Adipose tissue (tissue), 3 donors: Measurements from ENCODE around the gene KDM4C. TPM values are rescaled to one million over a fixed set of nuclear protein-coding genes. Genes with fewer than 3 reads are reported as not detected.

Experiments used
- H3K27ac ChIP-seq: one replicate; pipeline ENCODE4 v1.5.1; 2013; ENCODE audit warnings: low read depth, low read length
- WGBS, 3 donors: extraction: QIAGEN DNeasy Blood & Tissue Kit; methylation state at CpG; one replicate each; pipeline ENCODE4 v1.1.7; 2013; 5-methylcytosine and 5-hydroxymethylcytosine counted together
- polyA plus RNA-seq, 3 donors: library from polyadenylated mRNA; stranded (reverse); fragments of 200-250 nt; gene quantifications; one replicate each; pipeline ENCODE4 v1.2.3, GENCODE V29; 2013
- donor health status: healthy with polysubstance abuse.
- donor health status: Bipolar disorder and iron deficiency.
- donor health status: healthy.

Gene KDM4C
- polyA plus RNA-seq, 3 donors = 7.2 to 9.6 (median 8.7) TPM

GRCh38 chr9:7088611-7089010 lies 330.8 kb downstream of the KDM4C start:
- no peak overlapping the region for H3K27ac ChIP-seq
- 50 to 67% (median 52%) methylated on average over 3 of the region's 3 CpGs for WGBS, 3 donors

DNA sequence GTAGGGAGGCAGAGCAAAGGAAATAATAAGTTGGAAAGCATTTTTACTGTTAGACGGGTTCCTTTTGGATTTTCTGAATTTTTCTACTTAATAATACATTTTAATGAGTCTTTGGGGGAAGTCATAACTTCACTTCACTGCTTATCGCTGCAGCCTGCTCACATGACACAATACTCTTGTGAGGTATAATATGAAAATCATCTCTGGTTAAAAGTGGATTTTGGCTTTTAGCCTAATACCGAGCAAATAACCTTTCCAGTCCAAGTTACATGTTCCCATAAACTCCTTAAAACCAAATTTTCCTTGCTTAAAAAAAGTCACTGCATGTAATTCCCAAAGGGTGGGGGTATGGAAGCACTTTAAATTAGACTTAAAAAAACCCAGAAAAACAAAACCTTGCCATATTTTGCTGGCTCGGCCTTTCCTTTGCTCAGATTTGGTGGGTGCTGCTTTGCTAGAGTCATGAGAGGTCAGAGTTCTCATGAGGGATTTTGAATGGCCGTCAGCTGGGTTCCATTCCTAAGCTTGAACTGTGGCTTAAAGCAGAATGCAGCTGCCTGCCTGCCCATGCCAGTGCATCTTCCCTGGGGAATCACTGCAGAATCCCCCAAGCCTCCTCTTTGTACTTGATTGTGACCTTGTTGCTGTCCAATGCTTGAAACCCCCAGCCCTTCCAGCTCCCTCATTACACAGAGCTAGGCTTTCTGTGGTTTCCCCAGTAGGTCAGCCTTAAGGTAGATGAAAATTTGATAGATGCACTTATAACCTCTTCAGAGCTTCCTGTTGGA lies 331.8 kb downstream of the KDM4C start:
- no peak overlapping the region for H3K27ac ChIP-seq
- WGBS, 3 donors = 57 to 76% (median 63%) methylated on average over 5 of the region's 5 CpGs

GRCh38 chr9:7093040-7093439 lies 335.3 kb downstream of the KDM4C start:
- 89 to 92% (median 91%) methylated on average over 4 of the region's 4 CpGs for WGBS, 3 donors

DNA sequence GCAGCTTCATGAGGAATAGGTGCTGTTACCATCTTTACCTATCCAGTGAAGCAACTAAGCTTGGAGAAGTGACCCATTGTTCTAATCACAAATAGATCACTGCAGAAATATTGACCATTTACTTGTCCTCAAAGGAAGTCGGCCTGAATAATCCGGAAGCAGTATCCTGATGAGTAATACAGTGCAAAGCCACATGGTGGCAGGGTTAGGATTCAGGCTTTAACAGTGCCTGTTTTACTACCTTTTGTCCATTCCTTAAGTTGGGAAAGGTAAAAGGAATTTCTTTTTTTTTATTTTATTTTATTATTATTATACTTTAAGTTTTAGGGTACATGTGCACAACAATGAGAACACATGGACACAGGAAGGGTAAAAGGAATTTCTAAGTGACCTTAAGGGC lies 336.3 kb downstream of the KDM4C start:
- 75 to 86% (median 83%) methylated on average over 2 of the region's 2 CpGs for WGBS, 3 donors
- H3K27ac ChIP-seq = no peak overlapping the region

More at GRCh38 chr9:7093040-7093439, 335.3 kb downstream of the KDM4C start:
- H3K27ac ChIP-seq = no peak overlapping the region

- no peak overlapping the region for H3K27ac ChIP-seq
- WGBS, 3 donors = 88 to 94% (median 90%) methylated on average over 3 of the region's 3 CpGs
Measured at GRCh38 chr9:7094576-7094975, 336.8 kb downstream of the KDM4C start.

DNA sequence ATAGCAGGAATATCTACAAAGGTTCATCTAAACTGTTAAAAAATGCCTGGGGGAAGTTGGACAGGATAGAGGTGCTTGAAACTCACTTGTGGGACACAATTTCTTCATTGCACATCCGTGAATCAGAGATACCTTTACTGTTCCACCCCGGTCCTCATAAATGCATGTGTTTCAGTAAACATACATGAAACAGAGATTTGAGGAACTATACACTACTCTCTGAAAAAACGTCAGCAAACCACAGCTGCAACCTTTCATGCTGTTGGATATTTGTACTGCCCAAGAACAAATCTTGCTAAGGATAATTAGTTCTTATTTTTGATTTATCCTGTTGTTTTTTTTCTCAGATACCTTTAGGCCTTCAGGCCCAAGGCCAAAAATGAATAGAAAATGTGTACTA lies 337.3 kb downstream of the KDM4C start:
- no peak overlapping the region for H3K27ac ChIP-seq
- 60 to 77% (median 68%) methylated on average over 3 of the region's 3 CpGs for WGBS, 3 donors

- no peak overlapping the region for H3K27ac ChIP-seq
- 74 to 91% (median 87%) methylated on average over 7 of the region's 7 CpGs for WGBS, 3 donors
Measured at GRCh38 chr9:7097040-7097715, 339.4 kb downstream of the KDM4C start.

DNA sequence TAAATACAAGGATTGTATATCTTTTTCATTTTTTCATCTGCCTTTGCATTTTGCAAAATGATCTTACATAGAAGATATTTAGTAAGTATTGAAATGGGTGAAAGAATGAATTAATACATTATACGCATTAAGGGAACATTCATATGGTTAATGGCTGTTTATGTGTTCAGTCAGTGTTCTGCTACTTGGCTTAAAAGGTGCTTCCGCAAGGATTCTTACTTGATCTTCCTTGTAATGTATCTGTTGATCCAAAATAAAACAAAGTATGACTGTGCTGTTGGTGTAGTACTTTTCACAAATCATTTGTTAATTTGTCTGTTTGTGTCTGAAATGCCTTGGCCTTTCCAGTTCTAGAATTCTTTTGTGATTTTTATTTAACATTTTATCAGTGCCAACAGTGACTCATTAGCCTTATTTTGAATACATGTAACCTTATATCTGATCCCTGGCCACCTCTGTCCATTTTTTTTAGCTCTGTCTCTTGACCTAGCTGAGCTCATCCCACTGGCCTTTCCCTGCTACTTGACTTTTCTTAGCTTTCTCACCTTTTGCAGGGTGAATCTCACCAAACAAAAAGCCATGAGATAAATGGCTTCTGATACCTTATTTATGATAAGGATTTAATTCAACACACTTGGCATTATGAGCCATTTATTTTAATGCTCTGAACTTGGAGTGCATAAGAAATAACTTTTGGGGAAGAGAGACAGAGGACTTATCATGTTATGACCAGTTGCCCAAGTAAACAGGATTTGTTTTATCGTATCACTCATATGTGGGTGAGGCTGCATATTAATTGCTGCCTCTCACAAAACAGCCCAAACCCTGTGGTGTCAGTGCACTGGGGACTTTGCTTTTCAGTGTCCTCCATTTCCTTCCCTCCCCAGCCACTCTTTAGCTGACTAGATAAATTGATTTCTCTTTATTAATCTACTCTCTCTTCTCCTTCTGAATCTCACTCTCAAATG lies 340.3 kb downstream of the KDM4C start:
- H3K27ac ChIP-seq = no peak overlapping the region
- WGBS, 3 donors = 80 to 96% (median 83%) methylated on average over 3 of the region's 3 CpGs

- H3K27ac ChIP-seq = no peak overlapping the region
- 88 to 90% (median 89%) methylated on average over 7 of the region's 7 CpGs for WGBS, 3 donors
Measured at GRCh38 chr9:7103367-7103766, 345.6 kb downstream of the KDM4C start.

GRCh38 chr9:7103771-7104170 lies 346.0 kb downstream of the KDM4C start:
- no peak overlapping the region for H3K27ac ChIP-seq
- WGBS, 3 donors = 85 to 90% (median 86%) methylated on average over 6 of the region's 6 CpGs

- no peak overlapping the region for H3K27ac ChIP-seq
- WGBS, 3 donors = 78 to 87% (median 85%) methylated on average over 2 of the region's 2 CpGs
Measured at GRCh38 chr9:7104625-7105024, 346.9 kb downstream of the KDM4C start.

DNA sequence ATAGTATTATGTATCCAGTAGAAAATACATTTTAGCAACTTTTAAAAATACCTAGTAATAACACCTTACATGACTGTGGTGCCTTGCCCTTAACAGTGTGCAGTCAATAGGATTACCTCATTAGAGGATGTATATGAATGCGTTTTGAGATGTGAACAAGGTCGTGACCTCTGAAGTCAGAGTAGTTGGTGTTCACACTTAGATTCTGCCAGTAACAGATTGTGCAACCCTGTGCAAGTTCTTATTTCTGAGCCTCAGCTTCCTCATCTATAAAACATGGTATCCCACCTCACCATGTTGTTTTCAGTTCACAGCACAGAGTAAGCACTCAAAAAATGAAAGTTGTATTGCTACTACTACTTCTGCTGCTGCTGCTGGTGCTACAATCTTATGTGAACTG lies 347.3 kb downstream of the KDM4C start:
- H3K27ac ChIP-seq = no peak overlapping the region
- 61 to 72% (median 71%) methylated on average over 2 of the region's 2 CpGs for WGBS, 3 donors

DNA sequence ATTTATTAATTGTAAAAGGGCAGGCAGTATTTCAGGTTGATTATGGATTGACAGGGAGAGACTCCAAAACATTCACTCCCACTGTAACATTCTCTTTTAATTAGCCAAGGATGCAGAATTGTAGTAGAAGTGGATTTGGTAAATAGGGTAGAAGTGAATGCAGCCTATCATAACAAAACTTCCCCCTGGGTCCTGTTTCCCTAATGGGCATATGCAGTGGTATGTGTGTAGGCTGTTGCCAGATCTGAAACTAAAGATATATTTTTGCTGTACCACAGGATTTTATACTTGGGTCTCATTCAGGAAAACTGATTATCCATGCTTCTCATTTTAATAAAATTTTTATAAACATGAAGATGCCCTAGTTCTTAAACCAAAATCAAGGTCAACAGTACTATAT lies 351.2 kb downstream of the KDM4C start:
- no peak overlapping the region for H3K27ac ChIP-seq

- no peak overlapping the region for H3K27ac ChIP-seq
- WGBS, 3 donors = 58 to 96% (median 64%) methylated on average over 3 of the region's 3 CpGs
Measured at GRCh38 chr9:7111413-7111812, 353.6 kb downstream of the KDM4C start.

GRCh38 chr9:7115606-7116005 lies 357.8 kb downstream of the KDM4C start:
- no peak overlapping the region for H3K27ac ChIP-seq
- 0 to 83% (median 0%) methylated on average over 1 of the region's 1 CpG for WGBS, 3 donors

DNA sequence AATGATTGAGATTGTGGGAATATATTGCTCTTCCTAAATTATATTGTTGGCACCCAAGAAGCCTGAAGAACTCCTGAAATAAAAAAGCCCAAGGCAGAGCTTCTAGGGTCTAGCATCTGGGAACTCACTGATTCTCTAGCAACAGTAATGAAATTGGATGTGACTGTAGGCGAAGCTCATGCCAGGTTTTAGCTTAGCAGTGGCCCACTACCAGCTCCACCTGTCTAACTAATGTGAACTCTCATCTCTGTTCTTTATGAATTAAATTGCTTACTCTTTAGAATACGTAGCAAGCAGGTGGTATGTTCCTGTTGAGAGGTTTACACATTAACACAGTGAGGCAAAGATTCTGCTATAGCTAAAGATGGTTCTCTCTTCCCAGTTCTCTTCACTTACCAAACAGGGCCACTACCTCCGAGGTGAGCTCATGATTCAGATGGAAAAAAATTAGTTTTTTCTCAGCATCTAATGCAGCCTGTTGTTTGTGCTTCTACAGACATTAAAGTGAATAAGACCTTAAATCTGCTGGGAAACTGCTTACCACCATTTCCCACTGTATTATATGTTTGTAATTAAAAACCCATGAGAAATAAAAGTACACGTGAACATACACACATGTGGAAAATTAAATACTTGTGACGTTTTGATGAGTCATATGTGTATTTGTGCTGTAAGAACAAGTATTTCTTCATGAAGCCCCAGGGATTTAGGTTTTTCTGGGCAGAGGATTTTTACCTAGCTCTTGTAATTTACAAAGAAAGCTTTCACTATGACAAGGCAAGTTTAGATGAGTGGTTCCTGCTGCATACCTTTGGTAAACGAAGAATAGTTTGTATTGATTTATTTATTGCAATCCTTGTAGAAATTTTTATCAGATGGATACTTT lies 360.1 kb downstream of the KDM4C start:
- H3K27ac ChIP-seq = no peak overlapping the region
- WGBS, 3 donors = 55 to 84% (median 73%) methylated on average over 6 of the region's 6 CpGs

DNA sequence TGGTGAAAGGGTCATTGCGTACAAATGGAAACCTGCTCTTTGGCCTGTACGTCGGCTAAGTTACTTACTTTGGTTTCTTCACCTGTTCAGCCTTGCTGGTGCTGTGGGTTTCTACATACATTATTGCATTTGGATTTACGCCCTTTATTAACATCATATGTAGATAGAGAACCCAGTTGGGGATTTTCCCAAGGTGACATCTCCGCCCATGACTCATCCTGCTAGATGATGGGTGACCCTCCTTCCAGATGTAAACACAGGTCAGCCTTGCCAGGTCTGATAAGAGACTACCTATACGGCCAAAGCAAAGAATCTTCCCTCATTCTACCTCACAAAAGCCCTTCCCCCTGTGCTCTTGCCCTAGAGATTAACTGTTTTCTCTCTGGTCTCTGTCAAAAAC lies 360.9 kb downstream of the KDM4C start:
- WGBS, 3 donors = 85 to 95% (median 92%) methylated on average over 6 of the region's 6 CpGs
- no peak overlapping the region for H3K27ac ChIP-seq

- H3K27ac ChIP-seq = no peak overlapping the region
Measured at GRCh38 chr9:7119612-7120011, 361.8 kb downstream of the KDM4C start.
